Measurements from ENCODE around the gene CDX1.
"Not testable (repeated sequence)": the region's sequence is repeated elsewhere in the genome, so short reads cannot be mapped to it uniquely, and the experiment has no call there.

CDX1 gene

DNA sequence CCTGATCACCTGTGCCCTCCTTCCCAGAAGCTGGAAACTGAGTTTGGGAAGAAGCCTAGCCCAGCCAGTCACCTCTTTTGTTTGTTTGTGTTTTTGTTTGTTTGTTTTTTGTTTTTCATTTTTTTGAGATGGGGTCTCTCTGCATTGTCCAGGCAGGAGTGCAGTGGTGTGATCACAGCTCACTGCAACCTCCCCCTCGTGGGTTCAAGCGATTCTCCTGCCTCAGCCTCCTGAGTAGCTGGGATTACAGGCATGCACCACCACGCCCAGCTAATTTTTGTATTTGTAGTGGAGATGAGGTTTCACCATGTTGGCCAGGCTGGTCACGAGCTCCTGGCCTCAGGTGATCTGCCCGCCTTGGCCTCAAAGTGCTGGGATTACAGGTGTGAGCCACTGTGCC lies 67.1 kb downstream of the CDX1 start:
- not testable (repeated sequence) for DNase-seq (ENCODE audit: low read depth)
